Measurements from ENCODE around the gene B3GAT2. TPM values are rescaled to one million over a fixed set of nuclear protein-coding genes. Genes with fewer than 3 reads are reported as not detected.

Gene B3GAT2
- total RNA-seq, 1 donor from 2014 or later, result under 0.01 TPM

DNA sequence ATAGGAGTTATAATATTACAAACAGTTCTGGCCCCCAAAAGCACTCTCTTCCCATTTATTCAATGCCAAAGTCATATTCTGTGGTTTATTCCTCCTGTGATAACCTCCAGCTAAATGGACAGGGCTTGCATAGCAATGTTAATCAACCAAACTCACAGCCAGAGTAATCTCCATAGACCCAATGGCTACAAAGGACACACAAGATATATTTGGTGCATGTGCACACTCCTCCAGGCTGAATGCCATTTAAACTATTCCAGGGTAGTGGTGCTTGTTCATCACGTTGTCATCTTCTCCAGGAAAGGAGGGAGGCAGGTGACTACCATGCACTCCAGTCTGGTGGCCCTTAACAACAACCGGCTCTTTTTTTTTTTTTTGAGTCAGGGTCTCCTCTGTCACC lies 56.8 kb downstream of the B3GAT2 start:
- no peak for DNase-seq

DNA sequence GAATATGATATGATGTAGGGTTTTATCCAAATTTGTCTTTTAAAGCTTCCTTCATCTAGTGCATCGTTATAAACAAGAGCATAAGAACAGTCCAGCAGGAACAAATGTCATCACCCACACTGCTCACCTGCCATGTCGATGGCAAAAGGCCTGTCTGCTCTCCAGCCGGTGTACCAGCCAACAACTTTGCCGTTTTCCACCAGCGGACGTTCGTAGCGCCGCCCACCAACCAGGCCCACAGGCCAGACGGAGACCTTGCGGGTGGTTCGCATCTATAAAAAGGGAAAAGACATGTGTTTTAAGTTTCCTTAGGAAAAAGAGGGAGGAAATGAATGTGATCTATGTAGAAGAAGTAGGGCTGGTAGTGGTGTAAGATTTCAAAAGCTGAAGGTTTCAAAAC lies 62.9 kb downstream of the B3GAT2 start:
- DNase-seq, result no peak

GRCh38 chr6:70889270-70889669 lies 67.6 kb downstream of the B3GAT2 start:
- no peak for DNase-seq

DNA sequence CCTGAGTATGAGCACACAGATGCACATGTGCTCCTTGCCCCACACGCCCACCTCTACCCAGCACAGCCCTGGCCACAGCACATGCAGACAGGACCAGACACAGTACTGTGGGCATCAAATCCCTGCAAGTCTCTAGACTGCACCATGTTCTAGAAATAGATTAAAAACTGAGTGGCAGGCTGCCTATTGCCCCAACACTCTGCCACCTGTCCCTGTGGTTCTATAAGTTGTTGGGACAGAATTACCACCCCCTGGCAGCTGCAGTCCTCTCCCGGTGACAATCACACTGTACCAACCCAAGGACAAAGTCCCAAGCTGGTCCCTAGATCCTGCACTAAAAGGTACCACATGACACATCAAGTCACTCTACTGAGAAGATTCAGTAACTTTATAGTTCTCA lies 70.2 kb downstream of the B3GAT2 start:
- DNase-seq, result peak; percentile 66

GRCh38 chr6:70886071-70886470 lies 70.8 kb downstream of the B3GAT2 start:
- DNase-seq, result no peak

DNA sequence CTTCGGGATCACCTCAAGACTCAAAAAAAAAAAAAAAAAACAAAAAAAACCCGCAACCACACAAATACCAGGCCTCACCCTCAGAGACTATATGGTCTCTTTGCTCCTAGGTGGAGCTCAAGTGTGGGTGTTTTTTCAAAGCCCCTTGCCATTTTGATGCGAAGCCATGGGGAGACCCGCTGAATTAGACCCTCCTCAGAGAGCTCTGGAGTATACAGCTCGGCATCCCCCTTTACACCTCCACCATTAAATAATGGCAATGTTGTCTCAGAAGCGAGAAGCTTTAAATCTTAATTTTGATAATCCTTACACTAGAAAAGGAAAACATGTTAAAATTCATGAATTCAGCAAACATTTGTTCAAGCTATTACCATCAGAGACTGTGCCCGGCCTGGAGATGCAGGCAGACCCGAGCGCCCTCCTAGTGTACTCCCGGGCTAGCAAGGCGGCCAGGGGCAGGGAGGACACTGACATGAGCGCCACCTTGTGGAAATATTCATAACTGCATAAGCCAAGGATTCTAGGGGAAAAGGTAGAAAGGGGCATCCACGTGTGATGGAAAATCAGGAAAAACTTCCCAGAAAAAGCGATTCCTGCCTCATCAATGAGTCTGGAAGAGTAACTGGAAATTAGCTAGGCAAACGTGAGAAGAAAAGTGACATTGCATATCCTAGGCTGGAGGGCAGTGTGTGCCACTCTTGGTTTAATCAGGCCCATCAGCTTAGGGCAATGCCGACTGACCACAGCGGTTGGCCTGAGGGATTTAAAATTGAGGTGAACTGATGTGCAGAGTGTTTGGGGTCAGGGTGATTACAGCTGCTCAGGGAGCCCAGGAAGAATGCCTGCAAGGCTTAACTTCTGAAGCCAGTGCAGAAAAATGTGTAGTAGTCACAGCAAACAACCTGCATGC lies 72.5 kb downstream of the B3GAT2 start:
- DNase-seq, result peak; percentile 80

DNA sequence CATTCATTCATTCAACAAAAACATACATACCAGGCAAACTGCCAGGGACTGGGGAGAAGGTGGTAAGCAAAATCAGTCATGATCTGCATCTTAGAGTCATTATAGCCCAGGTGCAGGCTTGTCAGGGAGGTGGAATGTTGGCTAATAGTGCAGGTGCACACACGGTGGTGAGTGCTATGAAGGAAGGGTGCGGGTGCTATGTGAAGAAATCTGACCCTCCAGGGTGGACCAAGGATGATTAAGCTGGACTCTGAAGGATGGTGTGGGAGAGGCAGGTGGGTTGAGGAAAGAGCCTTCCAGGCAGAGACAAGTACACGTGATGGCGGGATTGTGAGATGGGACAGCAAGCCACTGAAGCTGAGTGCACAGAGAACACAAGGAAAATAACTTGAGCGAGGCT lies 77.4 kb downstream of the B3GAT2 start:
- no peak for DNase-seq

- no peak for DNase-seq
These were observed 82.5 kb downstream of the B3GAT2 start for GRCh38 chr6:70874181-70874913.

DNA sequence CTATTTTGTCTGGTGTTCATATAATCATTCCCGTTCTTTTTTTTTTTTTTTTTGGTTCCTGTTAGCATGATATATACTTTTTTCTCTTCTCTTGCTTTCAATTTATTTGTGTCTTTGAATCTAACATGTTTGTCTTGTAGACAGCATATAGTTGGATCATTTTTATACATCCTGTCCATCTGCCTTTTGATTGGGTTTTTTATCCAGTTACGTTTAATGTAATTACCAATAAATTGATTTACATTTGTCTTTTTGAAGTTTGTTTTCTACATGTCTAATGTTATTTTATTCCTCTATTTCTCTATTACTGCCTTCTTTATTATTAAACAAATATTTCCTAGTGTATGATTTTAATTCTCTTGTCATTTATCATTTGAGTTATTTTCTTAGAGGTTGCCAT lies 84.4 kb downstream of the B3GAT2 start:
- no peak for DNase-seq

- no peak for DNase-seq
These were observed 92.5 kb downstream of the B3GAT2 start for GRCh38 chr6:70864401-70864800.

GRCh38 chr6:70863343-70863742 lies 93.5 kb downstream of the B3GAT2 start:
- DNase-seq, result no peak

- no peak for DNase-seq
These were observed 95.9 kb downstream of the B3GAT2 start for GRCh38 chr6:70860920-70861319.

GRCh38 chr6:70860045-70860444 lies 96.8 kb downstream of the B3GAT2 start:
- no peak for DNase-seq

DNA sequence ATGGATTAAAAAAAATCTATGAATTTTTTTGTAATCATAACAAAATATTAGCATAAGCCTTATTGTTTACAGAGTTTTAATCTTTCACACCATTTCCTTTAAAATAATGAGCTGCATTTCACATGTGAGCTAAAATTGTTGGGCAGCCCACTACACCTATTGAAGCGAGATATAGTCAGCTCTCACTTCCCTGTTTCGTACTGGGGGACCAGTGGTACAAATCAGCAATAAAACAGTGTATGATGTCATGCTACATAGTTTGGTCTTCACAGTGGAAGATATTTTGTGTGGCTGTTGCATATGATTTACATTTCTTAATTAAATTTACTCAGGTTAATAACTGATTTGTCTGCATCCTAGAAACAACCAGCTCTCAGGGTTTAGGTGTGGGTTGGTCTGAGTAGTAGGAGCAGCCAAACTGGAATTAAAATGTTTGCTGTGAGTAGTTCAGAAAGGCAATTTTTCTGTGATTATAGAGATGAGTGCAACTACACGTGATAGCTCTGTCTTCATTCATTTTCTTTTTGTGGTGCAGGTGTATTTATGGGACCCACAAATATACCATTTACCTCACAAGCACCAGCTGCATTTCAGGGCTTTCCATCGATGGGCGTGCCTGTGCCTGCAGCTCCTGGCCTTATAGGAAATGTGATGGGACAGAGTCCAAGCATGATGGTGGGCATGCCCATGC lies 99.3 kb downstream of the B3GAT2 start:
- DNase-seq, result no peak

GRCh38 chr6:70852667-70853246 lies 104.1 kb downstream of the B3GAT2 start:
- no peak for DNase-seq

- DNase-seq, result no peak
These were observed 107.4 kb downstream of the B3GAT2 start for GRCh38 chr6:70849348-70850069.

- no peak for DNase-seq
These were observed 109.5 kb downstream of the B3GAT2 start for GRCh38 chr6:70847106-70848084.

- DNase-seq, result peak; percentile 32
These were observed 110.5 kb downstream of the B3GAT2 start for GRCh38 chr6:70846207-70846835.

DNA sequence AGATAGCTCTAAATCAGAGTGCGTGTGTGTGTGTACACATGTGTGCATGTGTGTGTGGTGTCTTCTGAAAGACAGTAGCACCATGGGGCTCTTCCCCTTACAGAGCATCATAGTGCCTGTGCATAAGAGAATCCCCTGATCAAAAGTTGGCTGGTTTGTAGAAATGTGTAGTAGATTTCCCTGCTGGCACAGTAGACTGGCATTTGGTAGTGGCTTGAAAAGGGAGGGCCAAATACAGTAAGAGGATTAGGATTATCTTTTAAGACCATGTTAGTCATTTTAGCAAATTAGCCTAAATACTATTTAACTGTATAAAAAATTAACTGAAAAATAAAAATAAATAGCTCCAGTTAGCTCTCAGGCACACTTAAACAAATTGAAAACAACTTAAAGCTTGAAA lies 112.6 kb downstream of the B3GAT2 start:
- DNase-seq, result no peak

DNA sequence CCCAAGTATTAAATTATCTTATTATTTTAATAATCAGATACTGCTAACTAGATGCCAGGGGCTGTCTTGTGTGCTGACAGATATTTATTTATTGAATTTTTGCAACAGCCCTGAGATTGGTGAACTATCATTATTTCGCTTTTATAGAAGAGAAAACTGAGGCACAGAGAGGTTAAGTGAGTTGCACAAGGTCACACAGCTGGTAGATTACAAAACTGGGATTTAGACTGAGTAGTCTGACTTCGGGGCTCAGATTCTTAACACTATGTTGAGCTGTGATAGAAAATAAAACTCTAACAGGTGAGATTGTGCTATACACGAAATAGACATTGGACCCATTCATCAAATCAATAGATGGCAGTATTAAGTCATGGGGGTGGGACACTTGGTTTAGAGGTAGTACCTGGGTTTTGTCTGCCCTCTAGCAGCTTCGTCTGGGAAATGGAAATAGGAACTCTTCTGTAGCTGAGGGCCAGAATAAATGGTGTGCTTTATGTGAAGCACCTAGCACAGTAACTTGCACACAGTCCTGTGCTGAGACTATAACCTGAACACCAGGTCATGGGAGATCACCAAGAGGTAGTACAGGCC lies 113.4 kb downstream of the B3GAT2 start:
- no peak for DNase-seq
